NCI-H526 treated with DMSO at 0.1 percent for 48 hours (cell line): ENCODE results near the gene SLC47A2.
A peak's percentile ranks its signal among the peaks of the same experiment; 100 is the strongest.
"Not testable (repeated sequence)": the region's sequence is repeated elsewhere in the genome, so short reads cannot be mapped to it uniquely, and the experiment has no call there.

Experiments
- DNase-seq: peaks from one replicate; lab custom pipeline; 2025; lab: John Stamatoyannopoulos, UW

The SLC47A2 gene, protein sequence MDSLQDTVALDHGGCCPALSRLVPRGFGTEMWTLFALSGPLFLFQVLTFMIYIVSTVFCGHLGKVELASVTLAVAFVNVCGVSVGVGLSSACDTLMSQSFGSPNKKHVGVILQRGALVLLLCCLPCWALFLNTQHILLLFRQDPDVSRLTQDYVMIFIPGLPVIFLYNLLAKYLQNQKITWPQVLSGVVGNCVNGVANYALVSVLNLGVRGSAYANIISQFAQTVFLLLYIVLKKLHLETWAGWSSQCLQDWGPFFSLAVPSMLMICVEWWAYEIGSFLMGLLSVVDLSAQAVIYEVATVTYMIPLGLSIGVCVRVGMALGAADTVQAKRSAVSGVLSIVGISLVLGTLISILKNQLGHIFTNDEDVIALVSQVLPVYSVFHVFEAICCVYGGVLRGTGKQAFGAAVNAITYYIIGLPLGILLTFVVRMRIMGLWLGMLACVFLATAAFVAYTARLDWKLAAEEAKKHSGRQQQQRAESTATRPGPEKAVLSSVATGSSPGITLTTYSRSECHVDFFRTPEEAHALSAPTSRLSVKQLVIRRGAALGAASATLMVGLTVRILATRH

DNA sequence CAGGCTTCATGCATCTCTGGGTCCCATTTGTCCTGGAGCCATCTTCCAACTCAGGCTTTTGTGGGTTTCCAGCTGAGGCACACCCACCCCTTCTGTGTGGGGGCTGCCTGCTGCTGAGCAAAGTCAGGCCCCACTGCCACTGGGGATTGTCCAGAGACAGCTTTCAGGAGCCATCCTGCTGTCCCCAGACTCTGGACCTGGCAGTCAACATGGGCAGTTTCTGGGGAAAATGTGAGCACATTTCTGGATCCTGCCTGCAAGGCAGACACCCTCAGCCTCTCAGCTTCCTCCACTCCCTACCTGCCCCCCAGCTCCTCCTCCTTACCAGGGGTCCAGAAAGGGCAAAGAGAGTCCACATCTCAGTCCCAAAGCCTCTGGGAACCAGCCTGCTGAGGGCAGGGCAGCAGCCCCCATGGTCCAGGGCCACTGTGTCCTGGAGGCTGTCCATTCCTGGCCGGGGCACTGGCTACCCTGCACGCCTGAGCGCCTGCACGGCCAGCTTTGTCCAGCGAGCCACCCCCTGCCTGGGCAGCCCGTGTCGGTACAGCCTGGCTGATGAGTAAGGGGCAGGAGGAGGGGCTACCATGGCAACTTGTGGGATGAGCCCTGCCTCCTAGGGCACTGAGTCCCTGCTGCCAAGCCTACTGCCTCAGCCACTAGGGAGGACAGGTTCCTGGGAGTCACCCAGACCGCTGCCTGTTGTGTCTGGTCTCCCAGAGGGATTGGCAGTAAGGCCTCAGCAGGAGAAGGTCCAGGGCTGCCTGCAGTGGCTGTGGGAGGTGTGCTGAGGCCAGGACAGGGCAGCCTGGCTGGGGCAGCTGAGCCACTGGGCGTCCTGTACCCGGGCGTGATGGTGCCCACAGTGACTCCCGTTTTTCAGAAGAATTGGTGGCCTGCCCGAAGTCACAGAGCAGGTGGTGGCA is at the start of gene SLC47A2:
Gene SLC47A2, minus strand, starts transcription at position 477 of the 923 bp plus-strand sequence. Its CDS starts 29 bp downstream, at position 448.
- no peak for DNase-seq

DNA sequence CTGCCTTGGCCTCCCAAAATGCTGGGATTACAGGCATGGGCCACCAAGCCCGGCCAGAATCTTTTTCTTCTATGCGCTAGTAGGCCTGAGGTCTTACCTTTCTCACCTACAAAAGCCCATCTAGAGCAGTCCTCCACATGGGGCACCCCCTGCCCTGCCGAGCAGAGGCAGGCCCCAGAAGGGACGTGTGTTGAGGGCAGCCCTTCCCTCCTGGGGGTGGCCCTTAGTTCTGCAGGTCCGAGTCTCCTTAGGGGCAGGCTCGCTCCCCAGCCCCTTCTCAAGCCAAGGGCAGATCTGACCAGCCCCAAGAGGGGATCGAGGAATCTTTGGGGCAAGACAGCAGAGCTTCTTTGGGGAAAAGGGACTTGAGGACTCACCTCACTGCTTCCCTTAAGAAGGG is 49.6 kb upstream of the SLC47A2 start:
- no peak for DNase-seq

DNA sequence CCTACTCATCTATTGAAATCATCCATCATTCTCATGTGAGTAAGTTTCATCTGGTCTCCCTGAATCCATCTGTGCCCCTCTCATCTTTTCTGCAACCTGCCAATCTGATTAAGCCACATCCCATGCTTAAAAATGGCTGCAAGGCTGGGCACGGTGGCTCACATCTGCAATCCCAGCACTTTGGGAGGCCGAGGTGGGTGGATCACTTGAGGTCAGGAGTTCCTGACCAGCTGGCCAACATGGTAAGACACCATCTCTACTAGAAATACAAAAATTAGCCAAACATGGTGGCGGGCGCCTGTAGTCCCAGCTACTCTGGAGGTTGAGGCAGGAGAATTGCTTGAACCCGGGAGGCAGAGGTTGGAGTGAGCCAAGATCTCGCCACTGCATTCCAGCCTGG is 47.6 kb upstream of the SLC47A2 start:
- not testable (repeated sequence) for DNase-seq

DNA sequence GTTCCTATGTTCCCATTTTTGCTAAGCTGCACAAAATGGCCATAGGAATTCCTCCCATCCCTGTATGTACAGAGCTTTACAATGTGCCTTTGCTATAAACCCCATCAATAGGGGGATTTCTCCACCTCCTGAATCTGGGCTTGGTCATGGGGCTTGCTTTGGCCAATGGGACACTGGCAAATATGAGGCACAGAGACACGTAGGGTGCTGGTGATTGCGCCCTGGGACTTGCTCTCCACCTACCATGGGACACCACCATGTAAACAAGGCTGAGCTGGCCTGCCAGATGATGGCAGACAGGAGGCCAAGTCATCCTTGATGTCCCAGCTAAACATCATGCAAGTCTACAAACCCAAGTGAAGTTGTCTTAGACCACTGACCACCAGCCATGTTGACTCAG is 47.0 kb upstream of the SLC47A2 start:
- no peak for DNase-seq

DNA sequence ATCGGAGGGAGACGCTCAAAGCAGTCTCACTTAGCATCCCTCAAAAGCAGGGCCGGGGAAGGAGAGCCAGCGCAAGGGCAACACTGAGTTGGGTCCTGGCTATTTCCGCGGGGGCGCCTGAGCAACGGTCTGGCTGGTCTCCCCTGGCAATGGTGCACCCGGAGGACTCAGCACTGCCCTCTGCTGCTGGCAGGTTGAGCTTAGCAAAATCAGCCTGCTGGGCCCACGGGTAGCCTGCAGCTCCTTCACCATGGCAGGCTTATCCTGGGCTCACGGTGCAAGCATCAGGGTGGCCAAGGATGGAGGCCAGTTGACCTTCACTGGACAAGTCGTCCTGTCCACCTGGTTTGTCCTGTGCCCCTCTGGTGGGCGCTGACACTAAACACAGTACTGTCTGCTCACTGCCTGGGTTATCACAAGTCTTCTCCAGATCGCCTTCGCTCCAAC is 46.2 kb upstream of the SLC47A2 start:
- no peak for DNase-seq

DNA sequence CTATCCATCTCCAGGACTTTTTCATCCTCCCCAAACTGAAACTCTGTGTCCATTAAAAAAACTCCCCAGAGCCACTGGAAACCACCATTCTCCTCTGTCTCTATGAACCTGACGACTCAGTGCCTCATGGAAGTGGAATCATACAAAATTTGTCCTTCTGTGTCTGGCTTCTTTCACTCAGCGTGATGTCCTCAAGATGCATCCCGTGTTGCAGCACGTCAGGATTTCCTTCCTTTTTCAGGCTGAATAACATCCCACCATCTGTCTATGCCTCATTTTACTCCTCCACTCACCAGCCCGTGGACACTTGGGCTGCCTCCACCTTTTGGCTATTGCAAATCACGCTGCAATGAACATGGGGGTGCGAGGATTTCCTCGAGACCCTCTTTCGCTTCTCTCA is 44.4 kb upstream of the SLC47A2 start:
- no peak for DNase-seq

DNA sequence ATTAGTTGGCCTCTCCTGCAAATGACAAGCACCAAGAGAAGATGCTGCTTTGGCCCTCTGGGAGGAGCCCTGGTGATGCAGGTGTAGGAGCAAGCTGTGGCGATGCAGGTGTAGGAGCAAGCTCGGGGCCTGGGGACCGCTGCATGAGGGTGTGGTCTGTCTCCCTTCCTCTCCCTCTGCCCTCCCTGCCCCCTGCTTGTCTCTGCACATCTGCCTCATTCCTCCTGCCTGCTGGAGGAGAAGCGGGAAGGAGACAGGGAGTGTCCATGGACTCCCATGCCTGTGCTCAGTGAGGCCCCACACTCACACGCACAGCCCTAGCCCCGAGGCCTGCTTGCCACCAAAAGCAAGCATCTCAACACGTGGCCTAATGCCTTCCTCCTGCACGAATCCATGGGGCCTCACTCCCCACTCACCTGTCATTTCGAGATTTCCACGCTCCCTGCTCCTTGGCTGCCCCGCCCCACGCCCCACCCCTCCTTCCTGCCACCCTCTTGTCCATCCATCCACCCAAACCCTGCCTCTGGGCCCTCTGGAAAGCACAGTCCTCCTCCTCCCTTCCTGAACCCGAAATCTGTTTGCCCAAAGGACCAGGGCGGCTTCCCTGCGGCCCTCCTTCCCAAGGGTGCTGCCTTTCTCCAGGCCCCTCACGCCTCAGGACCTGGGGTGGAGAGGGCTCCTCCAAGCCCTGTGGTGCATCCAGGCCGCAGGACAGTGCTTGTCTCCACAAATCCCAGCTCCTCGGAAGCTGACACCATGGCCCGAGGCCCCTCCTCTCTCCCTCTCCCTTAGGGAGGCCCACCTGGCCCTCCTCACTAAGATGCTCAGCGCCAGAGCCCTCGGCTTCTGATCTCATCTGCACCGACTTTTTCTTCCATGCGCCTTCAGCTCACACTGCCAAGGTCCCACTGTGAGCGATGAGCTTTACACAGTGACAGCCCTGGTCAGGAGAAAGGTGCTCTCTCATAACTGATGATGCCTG is 43.5 kb upstream of the SLC47A2 start:
- no peak for DNase-seq

DNA sequence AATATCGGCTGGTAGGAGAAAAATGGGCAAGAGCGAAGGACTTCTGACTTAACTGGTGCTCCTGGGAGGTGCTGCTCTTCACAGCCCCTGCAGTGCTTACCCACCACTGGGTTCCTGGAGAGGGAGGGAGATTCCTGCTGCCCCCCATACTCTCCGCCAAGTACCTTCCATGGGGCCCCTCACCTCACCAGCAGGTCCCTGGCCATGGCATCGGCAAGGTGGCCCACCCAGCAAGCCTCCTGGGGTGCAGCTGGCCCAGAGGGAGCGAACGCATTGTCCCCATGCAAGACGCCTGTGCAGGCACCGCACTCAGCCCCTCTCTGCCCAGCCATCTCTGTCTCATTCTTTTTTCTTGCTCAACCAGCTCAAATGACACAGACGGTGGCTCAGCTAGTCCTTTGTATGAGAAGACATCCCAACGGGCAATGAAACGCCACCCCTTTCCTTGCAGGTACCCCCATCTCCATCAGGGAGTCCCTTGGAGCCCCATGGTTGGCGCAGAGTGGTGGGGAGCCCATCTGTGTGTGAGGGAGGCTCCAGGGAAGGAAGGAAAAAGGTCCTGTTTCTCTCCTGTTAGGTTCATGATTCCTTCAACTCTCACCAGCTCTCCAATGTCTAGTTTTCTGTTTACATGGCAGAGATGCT is 41.3 kb upstream of the SLC47A2 start:
- no peak for DNase-seq

DNA sequence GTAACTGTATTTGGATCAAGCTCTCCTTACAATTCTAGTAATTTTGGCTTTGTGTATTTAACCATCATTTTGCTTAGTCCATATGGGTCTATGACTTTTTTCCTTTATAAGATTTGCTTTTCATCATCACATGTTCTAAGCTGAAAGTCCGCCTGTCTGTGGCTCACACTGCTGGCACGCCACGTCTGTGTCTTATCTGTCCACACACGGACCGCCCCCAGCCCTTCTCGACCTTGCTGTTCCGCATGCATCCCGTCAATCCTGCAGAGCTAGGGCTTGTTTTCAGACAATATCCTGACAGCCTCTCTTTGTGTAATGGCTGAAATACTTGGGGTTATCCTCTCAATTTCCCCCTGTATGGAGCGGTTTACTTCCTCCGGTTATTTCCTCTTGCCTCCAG is 40.2 kb upstream of the SLC47A2 start:
- no peak for DNase-seq

DNA sequence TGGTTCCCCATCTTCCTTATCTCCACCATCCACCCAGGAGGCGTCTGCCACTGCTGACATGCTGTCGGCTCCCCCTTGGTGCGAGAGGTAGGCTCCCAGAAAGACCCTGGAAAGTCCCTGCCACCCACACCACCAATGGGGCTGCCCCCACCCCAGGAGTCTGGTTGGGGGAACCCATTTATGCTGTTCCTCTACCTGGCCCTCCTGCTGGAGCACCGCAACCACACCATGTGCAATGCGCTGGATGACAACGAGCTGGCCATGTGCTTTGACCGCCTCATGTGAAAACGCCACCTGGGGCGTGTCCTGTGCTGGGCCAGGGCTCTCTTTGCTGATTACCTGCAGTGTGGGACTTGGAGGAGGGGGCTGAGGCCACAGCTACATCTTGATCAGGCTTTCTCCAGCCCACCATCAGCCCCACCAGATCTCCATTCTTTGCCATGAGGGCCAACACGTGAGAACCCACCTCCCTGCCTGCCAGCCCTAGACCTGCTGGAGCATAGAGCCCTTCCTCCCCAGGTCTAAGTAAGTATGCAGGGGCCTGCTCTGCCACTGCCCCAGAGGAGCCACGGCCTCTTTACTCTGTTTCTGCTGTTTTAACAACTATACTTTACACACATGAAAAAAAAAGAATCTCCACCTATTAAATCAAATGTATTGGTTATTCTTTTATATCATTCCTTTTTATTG is 39.6 kb upstream of the SLC47A2 start:
- no peak for DNase-seq

DNA sequence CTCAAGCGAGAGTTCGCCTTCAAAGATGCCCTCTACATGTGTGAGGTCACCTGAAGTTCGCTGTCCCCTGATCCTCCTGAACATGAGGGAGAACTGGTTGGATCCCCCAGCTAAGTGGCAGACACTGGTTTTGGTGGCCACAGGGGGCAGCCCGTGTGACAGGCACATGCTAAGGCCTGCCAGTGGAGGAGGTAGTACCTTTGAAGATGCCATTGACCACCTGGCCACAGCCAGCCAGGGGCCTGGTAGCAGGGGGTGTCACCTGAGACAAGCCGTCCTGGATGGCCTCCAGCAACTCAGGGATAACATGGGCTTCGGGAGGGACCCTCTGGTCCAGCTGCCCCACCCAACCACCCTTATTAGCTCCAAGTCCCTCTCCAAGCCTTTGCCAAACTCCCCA is 39.0 kb upstream of the SLC47A2 start:
- DNase-seq: no peak

DNA sequence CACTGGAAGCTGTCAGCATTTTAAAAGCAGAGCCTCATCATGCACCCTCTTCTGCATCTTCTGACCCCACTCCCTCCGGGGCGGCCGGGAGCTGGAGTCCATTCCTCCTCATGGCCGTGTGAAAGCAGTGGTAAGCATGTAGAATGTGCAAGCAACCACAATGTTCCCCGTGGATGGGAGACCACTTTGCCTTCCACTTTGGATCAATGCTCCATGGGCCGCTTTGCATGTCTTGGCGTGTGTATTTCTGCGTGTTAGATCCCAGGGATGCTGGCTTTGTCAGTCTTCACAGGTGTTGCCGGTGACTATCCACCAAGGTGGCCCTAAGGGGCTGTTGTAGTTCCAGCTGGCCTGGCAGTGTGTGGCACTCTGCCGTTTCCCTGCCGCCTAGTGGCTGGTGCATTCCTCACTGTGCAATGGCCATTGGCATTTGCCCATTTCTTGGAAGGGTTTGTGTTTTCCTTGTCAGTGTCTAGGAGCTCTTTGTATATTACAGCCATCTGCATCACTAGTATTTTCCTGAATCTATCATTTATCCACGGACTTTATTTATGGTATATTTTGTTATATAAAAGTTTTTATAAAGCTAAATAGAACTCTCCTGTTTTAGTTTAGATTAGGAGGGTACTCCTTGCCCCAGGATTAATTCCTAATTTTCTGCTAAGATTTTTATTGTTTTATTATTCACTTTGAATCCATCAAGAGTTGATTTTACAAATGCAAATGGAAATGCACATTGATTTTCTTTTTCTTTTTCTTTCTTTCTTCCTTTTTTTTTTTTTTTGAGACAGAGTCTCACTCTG is 37.5 kb upstream of the SLC47A2 start:
- peak; percentile 5 for DNase-seq

DNA sequence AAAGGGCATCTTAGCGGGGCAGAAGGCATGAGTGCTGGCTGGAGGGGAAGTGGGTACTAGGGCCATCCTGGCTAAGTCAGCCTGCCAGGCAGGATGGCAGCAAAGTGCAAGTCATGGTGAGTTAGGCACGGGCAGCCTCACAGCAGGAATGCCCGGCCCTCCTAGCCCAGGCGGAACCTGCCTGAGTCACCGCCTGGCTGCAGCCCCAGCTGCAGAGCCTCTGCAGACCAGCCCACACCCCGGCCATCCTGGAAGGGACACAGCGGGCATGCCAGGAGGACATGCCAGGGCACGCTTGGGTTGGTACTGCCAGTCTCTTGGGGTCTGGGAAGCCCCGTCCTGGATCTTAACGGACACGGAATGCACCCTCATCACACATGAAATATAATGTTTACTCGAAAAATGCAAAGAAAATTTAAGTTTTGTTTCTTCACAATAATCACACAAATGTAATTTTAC is 36.7 kb upstream of the SLC47A2 start:
- DNase-seq: no peak

DNA sequence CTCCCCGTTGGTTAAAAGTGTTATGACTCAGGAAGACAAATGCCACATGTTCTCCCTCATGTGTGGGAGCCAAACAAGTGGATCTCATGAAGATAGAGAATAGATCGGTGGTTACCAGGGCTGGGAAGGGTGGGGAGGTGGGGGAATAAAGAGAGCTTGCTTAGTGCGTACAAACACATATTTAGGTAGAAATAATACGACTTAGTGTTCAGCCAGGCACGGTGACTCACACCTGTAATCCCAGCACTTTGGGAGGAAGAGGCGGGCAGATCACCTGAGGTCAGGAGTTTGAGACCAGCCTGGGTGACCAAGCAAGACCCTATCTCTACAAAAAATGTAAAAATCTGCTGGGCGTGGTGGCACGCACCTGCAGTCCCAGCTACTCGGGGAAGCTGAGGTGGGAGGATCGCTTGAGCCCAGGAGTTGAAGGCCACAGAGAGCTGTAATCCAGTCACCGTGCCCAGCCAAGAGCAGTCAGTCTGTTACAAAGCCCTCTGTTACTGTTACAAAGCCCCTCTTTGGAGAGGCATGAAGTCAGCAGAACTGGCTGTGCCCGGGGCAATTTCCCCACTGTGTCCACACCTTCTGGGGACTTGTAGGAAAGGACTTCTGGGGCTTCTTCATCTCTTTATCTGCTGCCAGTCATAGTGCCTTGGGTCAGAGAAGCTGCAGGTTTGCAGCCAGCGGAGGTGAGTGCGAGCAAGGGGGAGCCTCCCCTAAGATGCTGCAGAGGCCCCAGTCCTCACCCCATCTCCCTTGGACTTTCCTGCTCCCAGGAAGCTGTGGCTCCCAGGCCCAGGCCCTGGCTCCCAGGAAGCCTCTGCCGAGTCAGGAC is 36.0 kb upstream of the SLC47A2 start:
- no peak for DNase-seq

DNA sequence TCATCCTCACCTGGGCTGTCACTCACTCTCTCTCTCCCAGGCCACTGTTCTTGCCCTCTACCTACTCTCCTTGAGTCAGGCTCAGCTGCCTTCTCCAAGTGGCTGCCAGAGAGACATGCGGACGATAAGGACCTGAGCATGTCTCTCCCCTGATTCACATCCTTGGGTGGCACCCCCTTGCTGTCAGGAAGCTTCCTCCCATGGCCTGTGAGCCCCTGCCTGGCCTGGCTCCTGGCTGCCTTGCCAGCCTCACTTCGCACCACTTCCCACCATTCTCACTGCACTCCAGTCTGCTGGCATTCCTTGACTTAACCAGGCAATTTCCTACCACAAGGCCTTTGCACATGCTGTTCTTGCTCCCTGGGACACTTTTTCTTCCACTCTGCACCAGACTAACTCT is 34.5 kb upstream of the SLC47A2 start:
- DNase-seq: no peak

DNA sequence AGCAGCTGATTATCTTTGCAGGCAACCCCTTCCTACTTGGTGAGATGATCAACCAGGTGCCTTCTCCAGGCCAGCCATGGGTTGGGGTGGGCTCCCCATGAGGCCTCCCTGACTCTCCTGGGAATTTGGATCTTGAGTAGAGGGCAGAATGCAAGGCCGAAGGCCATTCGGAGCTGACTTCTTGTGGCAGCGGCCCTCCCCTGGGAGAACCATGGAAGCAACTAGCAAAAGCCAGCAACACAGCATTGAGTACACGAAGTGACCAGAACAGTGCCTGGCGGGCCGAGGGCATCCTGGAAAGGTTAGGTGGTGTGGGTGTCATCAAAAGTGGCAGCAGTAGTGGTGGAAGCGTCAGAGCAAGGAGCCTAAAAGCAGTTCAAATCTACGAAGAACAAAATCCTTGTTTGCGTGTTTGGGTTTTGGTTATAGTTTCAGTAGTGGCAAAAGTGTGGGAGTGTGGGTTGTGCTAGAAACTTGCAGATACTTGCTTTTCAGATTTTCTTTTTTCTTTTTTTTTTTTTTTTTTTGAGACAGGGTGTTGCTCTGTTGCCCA is 33.7 kb upstream of the SLC47A2 start:
- DNase-seq: no peak

DNA sequence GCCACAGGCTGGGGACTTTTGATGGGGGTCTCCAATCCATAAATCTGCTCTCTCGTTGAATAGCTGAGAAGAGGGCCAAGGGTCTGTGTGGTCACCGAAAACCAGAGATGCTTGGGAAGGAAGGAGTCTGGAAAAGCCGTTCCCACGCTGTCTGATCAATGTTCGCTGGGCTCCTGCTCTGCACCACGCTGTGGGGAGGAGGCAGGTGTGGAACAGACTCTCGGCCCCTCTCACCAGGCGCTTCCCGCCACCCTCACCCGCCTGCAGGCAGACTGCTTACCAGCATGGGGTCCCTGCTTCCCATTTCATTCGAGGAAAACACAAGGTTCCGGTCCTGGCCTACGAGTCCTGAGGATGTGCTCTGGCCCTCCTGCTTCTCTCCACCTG is 32.4 kb upstream of the SLC47A2 start:
- DNase-seq: no peak
